Inflammatory macrophage treated with lipopolysaccharide for 4 hours (primary cell): ENCODE data around the gene ESR2.
"Not testable (repeated sequence)": the region's sequence is repeated elsewhere in the genome, so short reads cannot be mapped to it uniquely, and the experiment has no call there.

ENCODE experiments used
- DNase-seq: peaks from one replicate; pipeline ENCODE4 v3.0.0-alpha.2; 2020

ESR2 gene

DNA sequence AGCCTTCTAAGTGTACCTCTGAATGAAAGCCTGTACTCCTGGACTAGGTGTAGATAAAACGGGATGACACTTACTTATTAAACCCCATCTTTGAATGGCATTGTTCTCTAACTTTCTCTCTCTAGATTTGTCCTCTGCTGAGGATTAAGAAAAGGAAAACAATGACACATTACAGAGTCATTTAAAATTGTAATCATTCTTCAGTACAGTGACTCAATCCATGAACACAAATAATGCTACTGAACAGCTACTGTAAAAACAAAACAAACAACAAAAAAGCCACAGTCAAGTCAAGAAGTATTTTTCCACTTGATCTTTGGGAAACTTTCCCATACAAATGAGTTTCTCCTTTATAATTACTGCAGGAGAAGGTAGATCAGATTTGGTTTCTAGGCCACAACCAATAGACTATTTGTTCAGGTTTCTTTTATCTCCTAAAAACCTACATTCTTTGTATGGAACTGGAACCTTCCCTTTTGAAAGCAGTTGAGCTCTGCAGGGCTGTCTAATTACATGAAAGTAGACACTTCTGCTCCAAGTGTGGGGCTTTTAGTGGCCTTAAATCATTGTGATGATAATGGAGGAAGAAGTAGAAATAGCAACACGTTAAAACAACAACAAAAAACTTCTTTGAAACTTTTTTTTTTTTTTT lies 219.1 kb downstream of the ESR2 start:
- no peak for DNase-seq

DNA sequence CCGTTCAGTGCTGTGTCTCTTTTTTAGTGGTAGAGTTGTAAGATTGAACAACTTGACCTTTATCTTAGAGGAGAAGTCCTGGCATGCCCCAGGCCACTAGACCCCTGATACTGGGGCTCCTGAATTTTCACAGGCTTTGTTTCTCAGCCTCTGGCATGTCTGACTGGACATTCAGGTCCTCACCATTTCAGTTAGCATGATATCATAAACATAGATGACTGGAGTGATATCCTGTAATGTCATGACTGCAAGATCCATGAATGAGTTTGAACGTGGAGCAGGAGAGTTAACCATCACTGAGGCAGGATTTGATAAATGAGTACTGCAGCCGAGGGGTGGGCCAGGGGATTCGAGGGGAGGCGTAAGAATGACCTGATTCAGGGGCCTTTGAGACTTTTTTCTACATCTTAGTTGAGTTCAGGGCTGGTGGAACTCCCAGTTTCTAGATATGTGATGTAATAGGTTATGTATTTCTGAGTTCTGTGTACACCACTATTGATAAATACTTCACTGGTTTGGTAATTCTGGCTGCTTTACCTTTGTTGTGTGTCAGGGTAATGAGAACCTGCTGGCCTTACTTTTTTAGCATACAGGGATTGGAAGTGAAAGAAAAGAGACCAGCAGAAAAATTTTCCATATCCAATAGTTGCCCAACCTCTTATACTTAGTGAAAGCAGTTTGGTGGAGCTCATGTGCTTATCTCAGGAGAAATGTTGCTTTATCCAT lies 224.4 kb downstream of the ESR2 start:
- DNase-seq = no peak

DNA sequence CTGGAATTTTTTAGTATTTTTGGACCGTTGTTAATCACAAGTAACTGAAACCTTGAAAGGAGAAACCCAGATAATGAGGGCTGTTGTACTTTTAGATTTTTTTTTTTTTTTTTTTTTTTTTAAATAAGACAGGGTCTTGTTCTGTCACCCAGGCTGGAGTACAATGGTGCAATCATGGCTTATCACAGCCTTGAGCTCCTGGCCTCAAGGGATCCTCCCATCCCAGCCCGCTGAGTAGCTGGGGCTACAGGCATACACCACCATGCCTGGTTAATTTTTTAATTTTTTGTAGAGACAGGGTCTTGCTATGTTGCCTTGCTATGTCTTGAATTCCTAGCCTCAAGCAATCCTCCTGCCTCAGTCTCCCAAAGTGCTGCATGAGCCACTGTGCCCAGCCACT lies 229.7 kb downstream of the ESR2 start:
- DNase-seq = no peak

DNA sequence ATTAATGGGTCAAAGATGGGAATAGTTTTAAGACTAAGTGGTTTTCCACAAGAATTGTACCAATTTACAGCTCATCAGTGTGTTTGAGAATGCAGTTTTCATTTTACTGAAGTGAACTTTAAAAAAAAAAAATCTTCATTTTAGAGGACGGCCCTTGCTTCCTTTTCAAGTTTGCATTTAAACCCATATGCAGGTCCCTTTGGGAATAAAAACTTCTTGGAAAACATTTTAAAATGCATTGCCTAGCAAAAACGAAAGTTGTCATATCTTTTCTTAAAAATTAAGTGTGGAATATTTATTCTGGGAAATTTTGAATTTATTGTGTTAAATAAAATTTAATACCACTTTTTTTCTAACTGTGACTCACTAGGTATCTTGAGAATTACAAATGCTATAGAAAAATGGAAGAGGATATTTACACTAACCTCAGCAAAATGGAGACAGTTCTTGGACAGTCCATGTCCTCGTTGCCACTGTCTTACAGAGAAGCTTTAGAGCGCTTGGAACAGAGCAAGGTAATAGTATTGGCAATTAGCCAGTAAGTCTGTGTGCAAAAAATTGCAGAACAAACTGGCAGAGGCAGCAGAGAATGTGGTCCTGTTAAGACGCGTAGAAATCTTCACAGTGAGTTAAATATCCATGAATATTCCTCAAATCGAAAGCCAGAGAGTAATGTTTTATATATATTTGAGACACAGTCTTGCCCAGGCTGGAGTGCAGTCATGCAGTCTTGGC lies 231.6 kb downstream of the ESR2 start:
- no peak for DNase-seq

DNA sequence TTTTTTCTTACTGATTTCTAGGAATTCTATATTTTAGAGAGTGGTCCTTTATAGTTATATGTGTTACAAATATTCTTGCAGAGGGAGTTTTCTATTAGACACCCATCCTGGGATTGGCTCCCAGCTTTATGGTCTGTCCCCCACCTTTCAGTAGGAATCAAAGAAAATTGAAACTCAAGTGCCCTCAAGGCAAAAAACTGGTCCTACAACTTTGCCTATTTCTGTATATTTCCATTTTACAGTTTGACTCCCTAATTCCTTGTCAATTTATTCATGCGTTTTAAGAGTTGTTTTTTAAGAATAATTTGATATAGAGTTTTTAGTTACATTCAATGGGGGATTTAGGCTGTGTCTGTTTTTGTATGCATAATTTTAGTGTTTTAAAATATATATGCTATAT lies 232.5 kb downstream of the ESR2 start:
- no peak for DNase-seq

DNA sequence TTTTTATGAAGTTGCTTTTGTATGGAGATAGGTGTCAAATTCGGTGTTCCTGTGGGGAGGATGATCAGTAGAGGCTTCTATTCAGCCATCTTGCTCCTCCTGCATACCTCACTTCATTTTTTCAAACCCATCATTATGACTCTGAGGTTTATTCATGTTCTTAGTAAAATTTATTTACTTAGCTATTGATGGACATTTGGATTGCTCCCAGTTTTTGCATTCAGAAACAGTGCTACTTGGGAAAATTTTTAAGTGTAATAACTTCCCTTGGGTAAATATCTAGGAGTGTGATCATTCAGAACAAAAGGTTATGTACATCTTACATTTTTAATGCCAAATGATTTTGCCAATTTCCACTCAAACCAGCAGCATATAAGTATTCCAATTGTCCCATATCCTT lies 233.1 kb downstream of the ESR2 start:
- DNase-seq = no peak

DNA sequence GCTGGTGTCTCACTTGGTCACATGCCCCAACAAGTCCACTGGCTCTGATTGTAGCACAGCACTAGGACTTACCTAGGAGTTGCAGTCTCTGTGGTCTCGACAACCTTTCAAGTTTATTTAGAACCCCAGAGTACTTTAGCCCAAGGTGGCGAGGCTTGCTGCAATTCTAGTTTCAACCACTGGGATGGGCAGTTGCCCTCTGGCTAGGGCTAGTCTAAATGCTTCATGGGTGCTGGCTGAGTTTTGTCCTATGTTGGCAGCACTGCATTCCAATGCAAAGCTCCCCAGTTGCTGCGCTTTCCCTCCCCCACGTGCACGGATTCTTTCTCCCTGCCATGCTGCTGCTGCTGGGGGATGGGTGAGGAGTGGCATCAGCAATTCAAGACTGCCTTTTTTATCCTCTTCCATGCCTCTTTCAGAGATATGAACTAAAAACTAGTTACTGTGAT lies 233.5 kb downstream of the ESR2 start:
- DNase-seq = no peak

DNA sequence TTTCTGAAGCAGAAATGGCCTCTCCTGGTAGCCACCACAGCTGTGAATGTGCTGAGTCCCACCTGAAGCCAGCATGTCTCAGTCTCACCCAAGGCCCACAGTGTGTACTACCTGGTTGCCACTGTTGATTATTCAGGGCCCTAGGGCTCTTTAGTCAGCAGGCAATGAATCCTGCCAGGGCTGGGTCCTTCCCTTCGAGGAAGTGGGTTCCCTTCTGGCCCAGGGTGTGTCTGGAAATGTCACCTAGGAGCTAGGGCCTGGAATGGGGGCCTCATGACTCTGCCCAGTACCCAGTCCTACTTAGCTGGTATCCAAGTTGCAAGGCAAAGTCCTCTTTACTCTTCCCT lies 234.0 kb downstream of the ESR2 start:
- DNase-seq = no peak

DNA sequence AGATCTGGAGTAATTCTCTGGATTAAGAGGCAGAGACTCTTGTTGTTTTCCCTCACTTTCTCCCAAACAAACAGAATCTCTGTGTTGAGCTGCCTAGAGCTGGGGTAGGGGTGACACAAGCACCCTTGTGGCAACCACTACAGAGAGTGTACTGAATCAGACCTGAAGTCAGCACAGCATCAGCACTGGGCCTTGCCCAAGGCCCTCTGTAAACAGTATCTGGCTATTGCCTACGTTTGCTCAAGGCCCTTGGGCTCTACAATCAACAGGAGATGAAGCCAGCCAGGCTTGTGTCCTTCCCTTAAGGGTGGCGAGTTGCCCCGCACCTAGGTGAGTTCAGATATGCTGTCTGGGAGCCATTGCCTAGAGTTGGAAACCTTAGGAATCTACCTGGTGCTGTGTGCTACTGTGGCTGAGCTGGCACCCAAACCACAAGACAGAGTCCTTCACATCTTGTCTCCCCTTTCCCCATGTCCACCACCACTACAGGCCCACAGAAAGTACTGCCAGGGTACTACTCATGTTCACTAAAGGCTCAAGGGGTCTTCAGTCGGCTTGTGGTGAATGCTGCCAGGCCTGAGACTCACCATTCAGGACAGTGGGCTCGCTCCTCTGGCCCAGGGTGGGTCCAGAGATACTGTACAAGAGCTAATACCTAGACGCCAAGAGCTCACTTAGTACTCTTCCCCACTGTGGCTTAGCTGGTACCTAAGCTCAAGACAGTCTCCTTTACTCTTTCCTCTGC lies 234.5 kb downstream of the ESR2 start:
- no peak for DNase-seq

DNA sequence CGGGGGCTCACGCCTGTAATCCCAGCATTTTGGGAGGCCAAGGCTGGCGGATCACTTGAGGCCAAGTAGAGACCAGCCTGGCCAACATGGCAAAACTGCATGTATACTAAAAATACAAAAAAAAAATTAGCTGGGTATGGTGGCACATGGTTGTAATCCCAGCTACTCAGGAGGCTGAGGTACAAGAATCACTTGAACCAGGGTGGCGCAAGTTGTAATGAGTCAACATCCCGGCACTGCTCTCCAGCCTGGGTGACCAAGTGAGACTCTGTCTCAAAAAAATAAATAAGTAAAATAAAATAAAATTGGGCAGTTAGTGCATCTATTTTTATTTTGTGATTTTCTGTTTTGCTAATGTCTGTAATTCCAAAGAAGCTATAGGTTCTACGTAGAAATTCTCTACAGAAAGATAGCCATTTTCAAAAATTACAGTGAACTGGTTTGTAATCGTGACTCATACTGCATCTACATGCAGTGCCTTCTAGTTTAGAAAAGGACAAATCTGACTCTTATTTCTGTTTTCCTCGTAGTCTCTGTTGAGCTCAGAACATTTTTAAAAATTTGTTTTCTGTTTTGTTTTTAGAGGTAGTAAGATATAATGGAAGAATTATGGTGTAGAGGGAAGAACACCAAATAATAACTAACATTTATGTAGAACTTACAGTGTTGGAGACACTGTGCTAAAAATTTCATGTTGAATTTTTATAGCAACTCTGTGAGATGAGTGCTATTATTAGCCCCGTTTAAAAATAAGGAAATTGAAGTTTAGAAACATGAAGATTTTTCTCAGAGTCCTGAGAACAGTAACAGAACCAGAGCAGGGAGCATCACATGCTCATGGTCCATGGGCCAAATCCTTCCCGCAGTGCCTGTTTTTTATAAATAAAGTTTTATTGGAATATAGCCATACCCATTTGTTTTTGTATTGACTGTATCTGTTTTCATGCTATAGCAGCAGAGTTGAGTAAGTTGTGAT lies 240.2 kb downstream of the ESR2 start:
- no peak for DNase-seq

DNA sequence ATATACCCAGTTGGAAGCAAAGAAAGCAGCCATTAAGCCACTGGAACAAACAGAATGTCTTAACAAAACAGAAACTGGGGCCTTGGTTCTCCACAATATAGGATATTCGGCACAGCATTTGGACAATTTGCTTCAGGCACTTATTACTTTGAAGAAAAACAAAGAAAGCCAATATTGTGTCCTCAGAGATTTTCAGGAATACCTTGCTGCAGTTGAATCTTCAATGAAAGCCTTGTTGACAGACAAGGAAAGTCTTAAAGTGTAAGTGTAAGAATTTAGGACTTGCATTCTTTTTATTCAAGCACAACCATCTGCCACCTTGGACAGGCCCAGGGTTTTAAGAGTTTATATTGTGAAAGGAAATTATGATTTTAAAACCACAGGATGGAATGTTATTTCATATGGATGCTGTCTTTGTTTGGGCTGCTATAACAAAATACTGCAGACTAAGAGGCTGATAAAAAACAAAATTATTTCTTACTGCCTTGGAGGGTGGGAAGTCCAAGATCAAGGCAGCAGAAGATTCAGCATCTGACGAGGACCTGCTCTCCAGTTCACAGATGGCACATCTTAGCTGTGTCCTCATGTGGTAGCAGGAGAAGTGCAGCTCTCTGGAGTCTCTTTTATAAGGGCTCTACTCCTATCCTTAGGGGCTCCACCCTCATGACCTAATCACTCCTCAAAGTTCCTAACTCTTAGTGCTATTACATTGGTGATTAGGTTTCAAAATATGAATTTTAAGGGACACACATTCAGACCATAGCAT lies 244.4 kb downstream of the ESR2 start:
- DNase-seq = no peak

DNA sequence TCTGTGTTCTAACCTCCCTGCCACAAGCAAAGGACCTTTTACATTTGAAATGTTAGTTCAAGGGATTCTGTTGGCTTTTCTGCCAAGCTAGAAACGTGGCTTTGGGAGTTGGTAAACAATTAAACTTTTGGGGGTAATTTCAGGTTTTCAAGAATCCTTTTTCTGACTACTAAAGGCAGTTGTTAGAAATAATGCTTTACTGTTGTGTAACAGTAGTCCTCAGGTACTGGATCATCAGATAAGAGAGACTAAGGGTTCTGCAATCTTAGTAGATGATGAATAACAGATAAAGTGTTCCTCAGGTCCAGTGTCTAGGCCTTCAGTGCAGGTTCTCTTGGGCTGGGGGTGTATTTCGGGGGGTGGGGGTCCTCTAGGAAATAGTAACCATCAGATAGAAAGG lies 249.1 kb downstream of the ESR2 start:
- no peak for DNase-seq

DNA sequence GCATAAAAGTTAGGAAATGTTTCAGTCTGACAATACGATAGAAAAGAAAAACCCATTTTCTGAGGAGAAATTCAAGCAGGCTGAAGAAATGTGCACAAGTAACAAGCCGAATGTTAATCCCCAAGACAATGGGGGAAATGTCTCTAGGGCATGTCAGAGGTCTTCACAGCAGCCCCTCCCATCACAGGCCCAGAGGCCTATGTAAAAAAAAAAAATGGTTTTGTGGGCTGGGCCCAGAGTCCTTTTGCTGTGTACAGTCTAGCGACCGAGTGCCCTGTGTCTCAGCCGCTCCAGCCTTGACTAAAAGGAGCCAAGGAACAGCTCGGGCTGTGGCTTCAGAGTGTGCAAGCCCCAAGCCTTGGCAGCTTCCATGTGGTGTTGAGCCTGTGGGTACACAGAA lies 250.9 kb downstream of the ESR2 start:
- not testable (repeated sequence) for DNase-seq

DNA sequence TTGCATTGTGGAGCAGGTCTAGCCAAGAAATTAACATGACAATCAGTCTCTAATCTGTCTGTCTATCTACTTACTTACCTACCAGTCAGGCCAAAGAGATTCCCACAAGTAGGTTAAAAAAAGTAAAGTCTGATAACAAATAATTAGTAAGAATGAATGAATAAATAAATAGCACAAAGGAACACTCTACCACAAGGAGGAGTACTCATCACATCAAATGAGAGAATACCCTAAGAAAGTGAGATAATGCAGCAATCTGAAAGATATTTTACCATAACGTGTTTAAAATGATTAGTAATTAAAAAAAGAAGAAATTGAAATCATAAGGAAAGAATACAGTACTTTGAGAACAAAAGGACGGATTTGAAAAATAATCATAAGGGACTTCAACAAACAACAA lies 254.1 kb downstream of the ESR2 start:
- DNase-seq = no peak

DNA sequence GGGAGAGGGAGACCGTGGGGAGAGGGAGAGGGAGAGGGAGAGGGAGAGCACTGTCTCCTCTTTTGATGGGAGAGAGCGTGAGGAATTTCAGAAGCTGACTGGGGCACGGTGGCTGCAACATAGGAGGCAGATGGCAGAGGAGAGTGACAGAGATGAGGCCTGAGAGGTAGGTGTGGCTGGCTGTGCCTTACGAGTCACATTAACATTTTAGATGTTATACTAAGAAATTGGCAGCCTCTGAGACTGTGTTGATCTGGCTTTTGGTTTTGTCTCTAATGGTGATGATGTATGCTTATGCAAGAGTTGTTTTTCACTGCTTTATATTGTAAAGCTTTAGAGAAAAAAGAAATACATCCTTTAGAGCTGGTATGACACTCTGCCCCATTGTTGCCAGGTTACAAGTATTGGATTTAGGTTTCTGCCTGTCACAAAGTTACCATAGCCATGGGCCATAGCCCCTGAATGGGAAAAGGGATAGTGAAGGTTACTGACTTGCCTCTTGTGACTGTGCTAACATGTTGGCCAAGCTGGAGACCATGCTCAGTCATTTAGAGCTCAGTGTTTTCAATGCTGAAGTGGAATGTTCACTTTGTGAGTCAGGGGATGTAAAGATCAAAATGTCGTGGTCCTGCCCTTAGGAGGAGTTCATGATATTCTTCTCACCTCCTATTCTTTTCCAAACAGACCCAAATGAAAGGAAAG lies 255.2 kb downstream of the ESR2 start:
- DNase-seq = no peak

DNA sequence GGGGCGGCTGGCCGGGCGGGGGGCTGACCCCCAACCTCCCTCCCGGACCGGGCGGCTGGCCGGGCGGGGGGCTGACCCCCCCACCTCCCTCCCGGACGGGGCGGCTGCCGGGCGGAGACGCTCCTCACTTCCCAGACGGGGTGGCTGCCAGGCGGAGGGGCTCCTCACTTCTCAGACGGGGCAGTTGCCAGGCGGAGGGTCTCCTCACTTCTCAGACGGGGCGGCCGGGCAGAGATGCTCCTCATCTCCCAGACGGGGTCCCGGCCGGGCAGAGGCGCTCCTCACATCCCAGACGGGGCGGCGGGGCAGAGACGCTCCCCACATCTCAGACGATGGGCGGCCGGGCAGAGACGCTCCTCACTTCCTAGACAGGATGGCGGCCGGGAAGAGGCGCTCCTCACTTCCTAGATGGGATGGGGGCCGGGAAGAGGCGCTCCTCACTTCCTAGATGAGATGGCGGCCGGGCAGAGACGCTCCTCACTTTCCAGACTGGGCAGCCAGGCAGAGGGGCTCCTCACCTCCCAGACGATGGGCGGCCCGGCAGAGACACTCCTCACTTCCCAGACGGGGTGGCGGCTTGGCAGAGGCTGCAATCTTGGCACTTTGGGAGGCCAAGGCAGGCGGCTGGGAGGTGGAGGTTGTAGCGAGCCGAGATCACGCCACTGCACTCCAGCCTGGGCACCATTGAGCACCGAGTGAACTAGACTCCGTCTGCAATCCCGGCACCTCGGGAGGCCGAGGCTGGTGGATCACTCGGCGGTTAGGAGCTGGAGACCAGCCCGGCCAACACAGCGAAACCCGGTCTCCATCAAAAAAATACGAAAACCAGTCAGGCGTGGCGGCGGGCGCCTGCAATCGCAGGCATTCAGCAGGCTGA lies 256.1 kb downstream of the ESR2 start:
- not testable (repeated sequence) for DNase-seq

DNA sequence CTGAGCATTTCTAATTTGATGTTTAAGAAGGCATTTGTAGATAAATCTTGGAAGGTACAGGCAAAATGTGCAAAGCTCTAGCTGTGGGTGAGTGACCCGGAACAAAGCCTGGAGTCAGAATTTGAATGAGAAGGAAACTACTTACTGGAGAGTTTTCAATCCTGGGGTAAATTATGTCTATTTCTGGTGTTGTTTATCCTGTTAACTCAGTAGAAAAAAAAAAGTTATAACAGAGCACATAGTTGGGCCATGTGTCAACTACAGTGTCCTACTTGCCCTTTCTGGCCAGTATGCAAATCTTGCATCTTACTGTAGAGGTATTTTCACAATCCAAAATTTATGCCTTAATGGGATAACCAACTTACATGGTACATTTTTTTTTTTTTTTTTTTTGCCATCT lies 259.0 kb downstream of the ESR2 start:
- no peak for DNase-seq
